SK-N-SH treated with all-trans-retinoic acid at 6 μM for 48 hours (cell line): ENCODE data around the gene PES1.

Experiments used
- RARB ChIP-seq: fragments of 250-450 bp; sonication (Bioruptor Pico); IDR thresholded peaks from 2 replicates; pipeline ENCODE4 v1.8.0; 2021; ENCODE audit warnings: mild to moderate bottlenecking, moderate library complexity
- ZFP30 ChIP-seq: fragments of 450-650 bp; formaldehyde crosslinking; IDR thresholded peaks from 2 replicates; pipeline ENCODE4 v1.5.0; 2022; ENCODE audit warnings: mild to moderate bottlenecking, moderate library complexity
- TF ChIP-seq, protein P1 (sequence below): fragments of 250-450 bp; sonication (Bioruptor Pico); IDR thresholded peaks from 2 replicates; pipeline ENCODE4 v1.5.0; 2020; ENCODE audit warnings: mild to moderate bottlenecking, moderate library complexity

DNA sequence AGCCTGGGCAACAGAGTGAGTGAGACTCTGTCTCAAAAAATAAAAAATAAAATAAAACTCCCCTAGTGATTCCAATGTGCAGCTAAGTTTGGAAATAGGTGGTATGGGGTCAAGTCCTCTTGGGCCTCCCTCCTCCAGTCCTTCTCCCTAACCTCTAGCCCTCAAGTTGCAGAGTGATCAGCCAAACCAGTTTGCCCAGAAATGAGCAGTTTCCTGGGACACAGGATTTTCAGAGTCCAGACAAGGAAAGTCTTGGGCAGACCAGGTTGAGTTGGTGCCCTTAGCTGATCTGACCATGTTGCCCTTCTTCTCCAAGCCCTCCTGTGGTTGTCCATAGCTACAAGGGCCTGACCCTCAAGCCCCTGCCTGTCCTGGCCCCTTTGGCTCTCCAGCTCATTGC lies 23.2 kb upstream of the PES1 start:
- TF ChIP-seq ZFP30 (CRISPR knock-in tag) (no peak), RARB (CRISPR knock-in tag) (no peak)
- TF ChIP-seq, protein P1, sequence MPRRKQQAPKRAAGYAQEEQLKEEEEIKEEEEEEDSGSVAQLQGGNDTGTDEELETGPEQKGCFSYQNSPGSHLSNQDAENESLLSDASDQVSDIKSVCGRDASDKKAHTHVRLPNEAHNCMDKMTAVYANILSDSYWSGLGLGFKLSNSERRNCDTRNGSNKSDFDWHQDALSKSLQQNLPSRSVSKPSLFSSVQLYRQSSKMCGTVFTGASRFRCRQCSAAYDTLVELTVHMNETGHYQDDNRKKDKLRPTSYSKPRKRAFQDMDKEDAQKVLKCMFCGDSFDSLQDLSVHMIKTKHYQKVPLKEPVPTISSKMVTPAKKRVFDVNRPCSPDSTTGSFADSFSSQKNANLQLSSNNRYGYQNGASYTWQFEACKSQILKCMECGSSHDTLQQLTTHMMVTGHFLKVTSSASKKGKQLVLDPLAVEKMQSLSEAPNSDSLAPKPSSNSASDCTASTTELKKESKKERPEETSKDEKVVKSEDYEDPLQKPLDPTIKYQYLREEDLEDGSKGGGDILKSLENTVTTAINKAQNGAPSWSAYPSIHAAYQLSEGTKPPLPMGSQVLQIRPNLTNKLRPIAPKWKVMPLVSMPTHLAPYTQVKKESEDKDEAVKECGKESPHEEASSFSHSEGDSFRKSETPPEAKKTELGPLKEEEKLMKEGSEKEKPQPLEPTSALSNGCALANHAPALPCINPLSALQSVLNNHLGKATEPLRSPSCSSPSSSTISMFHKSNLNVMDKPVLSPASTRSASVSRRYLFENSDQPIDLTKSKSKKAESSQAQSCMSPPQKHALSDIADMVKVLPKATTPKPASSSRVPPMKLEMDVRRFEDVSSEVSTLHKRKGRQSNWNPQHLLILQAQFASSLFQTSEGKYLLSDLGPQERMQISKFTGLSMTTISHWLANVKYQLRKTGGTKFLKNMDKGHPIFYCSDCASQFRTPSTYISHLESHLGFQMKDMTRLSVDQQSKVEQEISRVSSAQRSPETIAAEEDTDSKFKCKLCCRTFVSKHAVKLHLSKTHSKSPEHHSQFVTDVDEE (CRISPR knock-in tag), result no peak
